HepG2 (cell line): Measurements from ENCODE around the gene NDFIP2. TPM values are rescaled to one million over a fixed set of nuclear protein-coding genes. Genes with fewer than 3 reads are reported as not detected.
A peak's percentile ranks its signal among the peaks of the same experiment; 100 is the strongest.

Experiments
- AFF4 ChIP-seq: sonication (generic); formaldehyde crosslinking; IDR thresholded peaks from 2 replicates; pipeline ENCODE4 v1.4.0; 2020; ENCODE audit warnings: missing genetic modification reagents
- ATF2 ChIP-seq: sonication (generic); formaldehyde crosslinking; IDR thresholded peaks from 2 replicates; pipeline ENCODE4 v1.4.0; 2020; ENCODE audit warnings: missing genetic modification reagents
- CHCHD3 ChIP-seq: sonication (generic); formaldehyde crosslinking; IDR thresholded peaks from 2 replicates; pipeline ENCODE4 v1.8.0; 2022; ENCODE audit warnings: mild to moderate bottlenecking, missing genetic modification reagents, moderate library complexity
- CTCF ChIP-seq: sonication (generic); formaldehyde crosslinking; IDR thresholded peaks from 2 replicates; pipeline ENCODE4 v1.5.0; 2020; ENCODE audit warnings: mild to moderate bottlenecking, missing genetic modification reagents, moderate library complexity
- FOSL2 ChIP-seq: sonication (generic); formaldehyde crosslinking; IDR thresholded peaks from 2 replicates; pipeline ENCODE4 v1.4.0; 2020; ENCODE audit warnings: missing genetic modification reagents
- GFI1 ChIP-seq: sonication (generic); formaldehyde crosslinking; IDR thresholded peaks from 2 replicates; pipeline ENCODE4 v1.5.0; 2020; ENCODE audit warnings: missing genetic modification reagents, mild to moderate bottlenecking, borderline replicate concordance
- KDM2A ChIP-seq: sonication (generic); formaldehyde crosslinking; IDR thresholded peaks from 2 replicates; pipeline ENCODE4 v1.4.0; 2020; ENCODE audit warnings: low read depth, missing genetic modification reagents, borderline replicate concordance
- REL ChIP-seq: sonication (generic); formaldehyde crosslinking; conservative IDR thresholded peaks from 2 replicates; pipeline ENCODE4 v1.8.0; 2022; ENCODE audit warnings: mild to moderate bottlenecking, missing genetic modification reagents, moderate library complexity
- SALL2 ChIP-seq: sonication (generic); formaldehyde crosslinking; IDR thresholded peaks from 2 replicates; pipeline ENCODE4 v1.8.1; 2023; ENCODE audit warnings: mild to moderate bottlenecking, missing genetic modification reagents, inconsistent platforms
- SCMH1 ChIP-seq: sonication (generic); formaldehyde crosslinking; IDR thresholded peaks from 2 replicates; pipeline ENCODE4 v1.9.0; 2021; ENCODE audit warnings: missing genetic modification reagents, mild to moderate bottlenecking, borderline replicate concordance
- SOX5 ChIP-seq: IDR thresholded peaks from 2 replicates; pipeline ENCODE4 v1.6.1; 2016; ENCODE audit warnings: borderline replicate concordance
- ZBTB10 ChIP-seq: sonication (generic); formaldehyde crosslinking; IDR thresholded peaks from 2 replicates; pipeline ENCODE4 v1.4.0; 2020; ENCODE audit warnings: missing genetic modification reagents, borderline replicate concordance
- ZFP1 ChIP-seq: IDR thresholded peaks from 2 replicates; pipeline ENCODE4 v1.6.1; 2016
- ZFX ChIP-seq: sonication (generic); formaldehyde crosslinking; IDR thresholded peaks from 2 replicates; pipeline ENCODE4 v1.4.0; 2020; ENCODE audit warnings: mild to moderate bottlenecking, low read depth, missing genetic modification reagents, moderate library complexity
- ZNF678 ChIP-seq: sonication (generic); formaldehyde crosslinking; IDR thresholded peaks from 2 replicates; pipeline ENCODE4 v1.4.0; 2020; ENCODE audit warnings: mild to moderate bottlenecking, missing genetic modification reagents
- polyA plus RNA-seq, 8 experiments: library from polyadenylated mRNA; depleted of rRNA in 3 of 8; stranded (reverse) in 7 of 8; unstranded in 1 of 8; fragments of >200 nt; fragmentation: Illumina TruSeq in 4 of 8; extraction: Trizol in 4 of 8; gene quantifications; 2 replicates each; pipeline versions ENCODE4 v1.2.1 to v1.2.3, GENCODE V29; 2011 to 2016; ENCODE audit warnings: low read depth in 4 of 8, missing spikeins in 1 of 8, mixed read lengths in 1 of 8; ENCODE audit not compliant: insufficient read depth in 1 of 8
- total RNA-seq, 5 experiments: library from RNA; depleted of rRNA; stranded (reverse); fragments of >200 nt; fragmentation: Illumina TruSeq; extraction: Trizol; gene quantifications; 2 replicates each; pipeline ENCODE4 v1.2.3, GENCODE V29; 2016; ENCODE audit warnings: low read depth in 1 of 5

NDFIP2 gene
- total and polyA plus RNA-seq, 2 of the 13 experiments (the other 11 are each of a cell fraction or from before 2014, with no cell fraction given), result 23.2 to 32.0 TPM

GRCh38 chr13:79480954-79481684, at the start of gene NDFIP2 (continued):
- TF ChIP-seq ATF2 (CRISPR knock-in tag) (peak; percentile 40; the same call in 1 of the 2 replicates), FOSL2 (CRISPR knock-in tag) (no peak), SOX5 (CRISPR knock-in tag) (no peak; the same call in 1 of the 2 replicates), GFI1 (CRISPR knock-in tag) (peak; percentile 59; the same call in 1 of the 2 replicates), AFF4 (no peak), CTCF (CRISPR knock-in tag) (peak; percentile 30; the same call in 1 of the 2 replicates), SALL2 (0 out of 2 replicates have a peak, but pooled peaks have one; percentile 67), REL (CRISPR knock-in tag) (peak; percentile 62; the same call in 1 of the 2 replicates), ZFP1 (CRISPR knock-in tag) (0 out of 2 replicates have a peak, but pooled peaks have one; percentile 53), KDM2A (CRISPR knock-in tag) (peak; percentile 92), SCMH1 (no peak), CHCHD3 (CRISPR knock-in tag) (no peak), ZBTB10 (CRISPR knock-in tag) (no peak), ZFX (CRISPR knock-in tag) (peak; percentile 80), ZNF678 (CRISPR knock-in tag) (no peak)
